8988T (cell line): ENCODE data around the gene ARPC3.
"Not testable (repeated sequence)": the region's sequence is repeated elsewhere in the genome, so short reads cannot be mapped to it uniquely, and the experiment has no call there.

Experiments
- DNase-seq: peaks from one replicate; pipeline ENCODE4 v3.0.0; 2011

ARPC3 gene

GRCh38 chr12:110410086-110410485 is 40.1 kb downstream of the ARPC3 start:
- DNase-seq, result not testable (repeated sequence)

GRCh38 chr12:110405126-110405662 is 44.9 kb downstream of the ARPC3 start:
- DNase-seq, result not testable (repeated sequence)

- DNase-seq, result peak; percentile 64
These were observed 46.0 kb downstream of the ARPC3 start for GRCh38 chr12:110403976-110404682.

- DNase-seq, result peak; percentile 53
These were observed 46.8 kb downstream of the ARPC3 start, which contains the start of gene ANAPC7 for GRCh38 chr12:110403146-110403975. TSS of gene ANAPC7 (minus strand) at chr12:110403708. CDS start at chr12:110403627, 81 bp downstream.
